Adrenal gland (tissue), 12 donors: ENCODE measurements around the gene FPR2. TPM values are rescaled to one million over a fixed set of nuclear protein-coding genes. Genes with fewer than 3 reads are reported as not detected.

ENCODE experiments used
- DNase-seq, 7 donors: peaks; one replicate each; pipeline ENCODE4 v3.0.0-alpha.2; 2019 to 2020
- H3K27ac ChIP-seq, 5 donors: fragments of 200-600 bp; sonication (generic) in 4 of 5; 1 replicate in 3 of 5; 2 replicates in 2 of 5; pipeline versions ENCODE4 v1.5.1 to v1.8.0; 2016 to 2020; ENCODE audit warnings: mild to moderate bottlenecking in 1 of 5
- H3K27me3 ChIP-seq: fragments of 200-600 bp; 2 replicates; pipeline ENCODE4 v1.8.0; 2021
- H3K36me3 ChIP-seq, 2 donors: fragments of 200-600 bp; replicated peaks in 1 of 2; 1 replicate in 1 of 2; 2 replicates in 1 of 2; pipeline versions ENCODE4 v1.5.1 to v1.8.0; 2018 to 2022
- H3K4me1 ChIP-seq, 2 donors: fragments of 200-600 bp; replicated peaks in 1 of 2; 1 replicate in 1 of 2; 2 replicates in 1 of 2; pipeline versions ENCODE4 v1.5.1 to v1.8.0; 2018 to 2021
- H3K4me3 ChIP-seq, 4 donors: fragments of 200-600 bp; sonication (generic) in 3 of 4; one replicate each; pipeline ENCODE4 v1.5.1; 2016 to 2018
- H3K9me3 ChIP-seq, 3 donors: fragments of 200-600 bp; sonication (generic) in 1 of 3; replicated peaks in 1 of 3; 1 replicate in 2 of 3; 2 replicates in 1 of 3; pipeline versions ENCODE4 v1.5.1 to v1.8.0; 2016 to 2021
- CTCF ChIP-seq, 6 experiments: fragments of 450-650 bp in 4 of 6; fragments of 200-600 bp in 2 of 6; sonication (generic) in 1 of 6; IDR thresholded peaks; 1 replicate in 5 of 6; 2 replicates in 1 of 6; pipeline versions ENCODE4 v1.5.1 to v1.8.0; 2016 to 2021; ENCODE audit warnings: antibody characterized with exemption in 6 of 6, mild to moderate bottlenecking in 2 of 6, moderate library complexity in 1 of 6
- POLR2A ChIP-seq, 2 donors: fragments of 450-650 bp; IDR thresholded peaks; one replicate each; pipeline ENCODE4 v1.6.1; 2017; ENCODE audit warnings: antibody characterized with exemption in 2 of 2, mild to moderate bottlenecking in 2 of 2, moderate library complexity in 1 of 2
- WGBS, 4 donors: extraction: QIAGEN DNeasy Blood & Tissue Kit in 2 of 4; methylation state at CpG; one replicate each; pipeline versions ENCODE4 v1.1.5 to v1.1.7; 2013 to 2017; 5-methylcytosine and 5-hydroxymethylcytosine counted together
- intact Hi-C, 2 donors: fragments of 100-400 bp; cut with DNase I; formaldehyde crosslinking; loops; one replicate each; pipeline versions ENCODE4 v1.14.1 to v1.15.0; 2022 to 2023
- polyA plus RNA-seq, 3 donors: library from polyadenylated mRNA; stranded (reverse); fragments of 200-250 nt in 2 of 3; fragments of 350-450 nt in 1 of 3; fragmentation: Illumina TruSeq in 1 of 3; extraction: RNeasy Lipid Tissue Mini Kit (QIAGEN cat#74804) in 1 of 3; gene quantifications; one replicate each; pipeline ENCODE4 v1.2.3, GENCODE V29; 2013 to 2014
- total RNA-seq, 9 donors: library from RNA; depleted of rRNA in 4 of 9; stranded (reverse); fragments of >200 nt in 4 of 9; fragments of 120-200 nt in 1 of 9; fragmentation: NEBNext Ultra II Directional in 1 of 9; extraction: Animal tissue kit (Norgen Biotek cat#: 25700) in 1 of 9; gene quantifications; one replicate each; pipeline versions ENCODE4 v1.1.0 to v1.2.4, GENCODE V29; 2013 to 2023
- donor health status: healthy with polysubstance abuse.
- donor health status: Bipolar disorder and iron deficiency.
- donor health status: DM: yes; HTN: yes; CAD: no.
- donor health status: DM: no; HTN: no; CAD: no.
- donor health status: DM: no; HTN: no; CAD: no.
- donor health status: DM: yes; HTN: yes; CAD: no.

Gene FPR2
- total and polyA plus RNA-seq, 12 donors, result 0.24 to 5.5 (median 1.9) TPM; not detected in 1

DNA sequence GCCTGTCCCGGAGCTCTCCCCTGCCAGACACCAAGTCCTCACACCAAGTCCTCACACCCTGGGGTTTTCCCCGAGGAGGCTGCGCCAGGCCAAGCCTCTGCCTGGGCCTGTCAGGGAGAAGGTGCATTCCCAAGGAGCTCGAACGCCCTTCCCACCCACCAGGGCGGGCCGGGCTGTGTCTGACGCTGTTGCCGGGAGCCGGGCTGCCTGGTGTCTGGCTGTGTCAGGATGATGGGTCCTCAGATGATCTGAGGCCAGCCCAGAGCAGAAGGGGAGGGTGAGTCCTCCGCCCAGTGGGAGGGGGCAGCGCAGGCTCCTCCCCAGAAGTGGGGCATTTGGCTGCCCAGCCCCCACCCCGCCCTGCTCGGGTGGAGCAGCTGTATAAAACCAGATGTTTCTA, 34.9 kb upstream of the FPR2 start:
- no peak for TF ChIP-seq POLR2A (IDR thresholded peaks at IDR 0.05)
- no peak for TF ChIP-seq CTCF (IDR thresholded peaks at IDR 0.05)
- H3K36me3 ChIP-seq, result no peaks in the 10 kb centered on the region
- H3K4me3 ChIP-seq, result no peak overlapping the region
- H3K4me1 ChIP-seq, result no peaks in the 10 kb centered on the region
- intact Hi-C loops, result no loop called here
- DNase-seq, result peak in 1 of 7 donors; percentile 20
- WGBS, 4 donors, result 42 to 55% (median 48%) methylated on average over 4 to 14 of the region's 14 CpGs
- peaks cover 12% of the 10 kb centered on the region for H3K27me3 ChIP-seq
- no peak overlapping the region for H3K27ac ChIP-seq
- no peaks in the 10 kb centered on the region for H3K9me3 ChIP-seq

GRCh38 chr19:51727349-51727880, 33.6 kb upstream of the FPR2 start:
- no peak for DNase-seq
- H3K4me3 ChIP-seq, result no peak overlapping the region
- H3K27ac ChIP-seq, result no peak overlapping the region
- WGBS, 4 donors, result 65 to 79% (median 71%) methylated on average over 7 of the region's 7 CpGs
- no peak for TF ChIP-seq POLR2A (IDR thresholded peaks at IDR 0.05)
- TF ChIP-seq CTCF (IDR thresholded peaks at IDR 0.05), result no peak
- H3K27me3 ChIP-seq, result peaks cover 12% of the 10 kb centered on the region
- intact Hi-C loops, result no loop called here
- no peaks in the 10 kb centered on the region for H3K4me1 ChIP-seq
- no peaks in the 10 kb centered on the region for H3K36me3 ChIP-seq
- H3K9me3 ChIP-seq, result no peaks in the 10 kb centered on the region

DNA sequence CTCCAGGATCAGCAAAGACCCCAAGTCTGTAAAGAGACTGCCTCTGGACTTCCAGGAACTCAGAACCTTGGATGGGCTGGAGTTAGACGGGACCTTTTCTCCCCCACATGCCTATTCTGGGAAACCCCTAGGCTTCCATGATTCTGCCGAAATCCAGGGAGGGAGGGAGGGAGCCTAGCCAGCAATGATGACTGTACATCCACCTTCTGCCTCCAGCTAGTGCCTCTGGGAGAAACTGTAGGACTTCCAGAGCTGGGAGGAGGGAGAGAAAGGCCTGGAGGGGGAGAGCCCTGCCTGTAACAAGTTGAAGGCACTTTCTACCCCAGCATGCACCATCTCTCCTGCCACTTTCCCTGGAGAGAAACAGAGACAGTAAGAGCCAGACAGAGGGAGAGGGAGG, 31.2 kb upstream of the FPR2 start:
- DNase-seq, result no peak
- Histone ChIP-seq H3K27ac (no peak overlapping the region), H3K4me3 (no peak overlapping the region), H3K27me3 (peaks cover 16% of the 10 kb centered on the region), H3K36me3 (no peaks in the 10 kb centered on the region), H3K4me1 (no peaks in the 10 kb centered on the region), H3K9me3 (no peaks in the 10 kb centered on the region)
- 67 to 89% (median 76%) methylated on average over 1 to 2 of the region's 2 CpGs for WGBS, 4 donors
- intact Hi-C loops, result no loop called here
- TF ChIP-seq POLR2A (IDR thresholded peaks at IDR 0.05), result no peak
- no peak for TF ChIP-seq CTCF (IDR thresholded peaks at IDR 0.05)

- 47 to 54% (median 52%) methylated on average over 7 of the region's 7 CpGs for WGBS, 4 donors
- Histone ChIP-seq H3K9me3 (no peaks in the 10 kb centered on the region), H3K4me3 (no peak overlapping the region), H3K36me3 (no peaks in the 10 kb centered on the region), H3K27ac (no peak overlapping the region), H3K4me1 (no peaks in the 10 kb centered on the region), H3K27me3 (peaks cover 9% of the 10 kb centered on the region)
- intact Hi-C loops, result no loop called here
- TF ChIP-seq POLR2A (IDR thresholded peaks at IDR 0.05), result no peak
- no peak for DNase-seq
Observed at GRCh38 chr19:51733742-51734522, 27.0 kb upstream of the FPR2 start.
